NCI-H2081 (cell line): ENCODE measurements around the gene SLC38A9.

Experiments used
- DNase-seq, 2 experiments: peaks; one replicate each; lab custom pipeline; 2025; lab: John Stamatoyannopoulos, UW

The SLC38A9 gene

DNA sequence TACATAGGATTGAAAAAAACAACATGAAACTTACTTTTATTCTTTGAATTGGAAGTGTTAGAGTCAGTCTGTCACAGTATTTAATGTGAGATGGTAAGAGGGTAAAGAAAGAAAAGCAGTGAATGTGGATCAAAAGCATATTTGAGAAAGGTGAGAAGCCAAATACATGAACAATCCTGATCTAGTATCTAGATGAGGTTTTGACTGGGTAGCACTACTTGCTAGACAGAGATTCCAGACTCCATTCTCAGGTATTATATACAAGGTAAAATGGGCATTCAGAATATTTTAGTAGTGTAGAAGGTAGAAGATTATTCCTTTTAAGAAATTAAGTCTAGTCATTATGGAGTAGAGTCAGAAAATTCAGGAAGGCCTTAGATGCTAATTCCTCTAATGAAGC lies 62.2 kb downstream of the SLC38A9 start:
- no peak for DNase-seq

DNA sequence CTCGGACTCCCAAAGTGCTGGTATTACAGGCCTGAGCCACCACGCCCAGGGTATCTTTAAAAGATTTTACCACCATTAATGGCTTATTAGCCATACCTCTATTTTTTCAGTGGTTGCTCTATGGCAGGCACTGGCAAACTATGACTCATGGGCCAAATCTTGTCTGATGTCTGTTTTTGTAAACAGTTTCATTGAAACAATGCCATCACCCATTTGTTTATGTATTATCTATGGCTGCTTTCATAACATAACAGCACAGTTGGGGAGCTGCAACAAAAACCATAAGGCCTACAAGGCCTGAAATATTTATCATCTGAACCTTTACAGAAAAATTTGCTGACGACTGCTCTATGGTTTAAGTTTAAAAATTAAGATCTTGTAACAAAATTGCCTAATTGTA lies 66.8 kb downstream of the SLC38A9 start:
- DNase-seq = no peak

DNA sequence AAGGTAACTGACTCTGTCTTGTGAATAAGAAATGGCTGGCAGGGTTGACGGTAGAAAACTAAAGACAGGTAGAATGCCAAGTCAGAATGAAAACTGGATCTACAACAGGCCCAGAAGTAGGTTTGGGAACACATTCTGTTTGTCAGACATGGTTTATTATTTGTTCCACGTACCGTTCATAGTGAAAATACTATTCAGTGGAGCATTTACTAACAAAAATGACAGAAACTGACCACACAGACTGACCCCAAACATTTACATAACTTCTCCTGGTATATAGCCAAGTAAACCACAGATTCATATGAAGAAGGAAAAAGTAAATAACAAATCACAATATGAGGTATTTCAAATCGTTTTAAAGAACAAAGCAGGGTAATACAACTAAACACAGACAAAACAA lies 73.7 kb downstream of the SLC38A9 start:
- no peak for DNase-seq

DNA sequence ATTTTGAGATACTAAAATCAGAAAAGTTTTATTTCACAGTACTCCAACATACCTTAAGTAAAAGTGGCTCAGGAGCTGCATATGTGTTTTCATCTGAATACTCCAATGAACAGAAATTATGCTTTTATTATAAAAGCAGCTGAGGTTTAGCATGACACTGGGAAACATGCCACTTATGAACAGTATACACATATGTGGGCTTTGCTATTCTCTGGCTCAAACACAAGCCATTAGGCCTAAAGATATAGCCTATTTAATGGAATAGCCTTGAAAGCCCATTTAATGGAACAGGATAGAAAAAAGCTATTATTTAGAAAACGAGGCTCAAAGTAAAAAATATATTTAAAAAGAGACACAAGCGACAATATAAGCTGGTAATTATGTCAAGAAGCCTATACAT lies 74.1 kb downstream of the SLC38A9 start:
- DNase-seq = no peak

DNA sequence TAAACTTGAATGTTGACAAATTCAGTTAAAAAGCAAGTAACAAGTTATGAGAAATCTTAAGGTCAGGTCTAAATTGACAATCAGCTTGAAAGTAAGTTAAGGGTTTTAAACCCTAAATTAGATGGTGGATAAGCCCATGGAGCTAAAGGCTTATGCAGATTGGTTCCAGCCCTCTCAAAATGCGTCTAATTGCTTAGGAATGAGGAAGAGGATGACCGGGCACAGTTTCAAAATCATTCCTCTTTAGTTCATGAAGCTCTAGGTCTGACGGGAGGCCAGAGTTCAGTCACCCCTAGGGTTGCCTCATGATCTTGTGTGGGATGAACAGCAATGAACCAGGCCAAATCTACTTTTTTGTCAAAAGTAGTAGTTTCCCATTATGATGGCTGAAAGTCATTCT lies 75.4 kb downstream of the SLC38A9 start:
- DNase-seq = no peak

DNA sequence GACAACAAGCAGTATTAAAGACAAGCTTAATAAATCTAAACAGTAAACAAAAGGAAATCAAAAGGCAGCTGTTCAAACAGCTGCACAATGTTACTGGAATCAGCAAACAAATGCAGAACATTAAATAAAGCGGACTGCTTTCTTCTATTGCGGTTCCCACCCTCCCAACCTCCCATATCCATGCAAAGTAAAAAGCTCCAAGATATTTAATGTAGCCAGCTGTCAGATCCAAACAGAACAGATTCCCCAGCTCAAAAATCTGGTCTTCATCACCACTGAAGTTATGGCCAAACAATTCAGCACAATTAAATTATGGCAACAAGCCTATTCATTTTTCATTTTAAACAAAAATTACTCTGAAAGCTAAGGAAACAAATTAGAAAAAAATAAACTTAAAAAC lies 75.9 kb downstream of the SLC38A9 start:
- peak; percentile 11 to 73 for DNase-seq

DNA sequence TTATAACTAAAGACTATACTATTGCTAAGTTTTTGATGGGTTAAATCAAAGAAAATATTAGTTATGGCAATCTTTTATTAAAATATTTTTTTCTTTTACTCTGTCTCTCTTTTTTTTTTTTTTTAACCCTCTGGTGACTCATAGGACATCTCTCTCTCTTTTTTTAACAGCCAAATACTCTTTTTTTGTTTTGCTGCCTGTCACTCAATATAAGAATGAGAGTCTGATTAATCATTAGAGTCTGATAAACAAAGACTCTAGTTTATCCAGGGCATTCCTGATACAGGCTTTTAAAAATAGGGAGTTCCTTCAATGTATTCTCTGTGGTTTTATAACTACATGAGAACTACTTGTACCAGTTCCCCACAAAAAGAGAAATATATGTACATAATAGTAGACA lies 77.3 kb downstream of the SLC38A9 start:
- DNase-seq = no peak

DNA sequence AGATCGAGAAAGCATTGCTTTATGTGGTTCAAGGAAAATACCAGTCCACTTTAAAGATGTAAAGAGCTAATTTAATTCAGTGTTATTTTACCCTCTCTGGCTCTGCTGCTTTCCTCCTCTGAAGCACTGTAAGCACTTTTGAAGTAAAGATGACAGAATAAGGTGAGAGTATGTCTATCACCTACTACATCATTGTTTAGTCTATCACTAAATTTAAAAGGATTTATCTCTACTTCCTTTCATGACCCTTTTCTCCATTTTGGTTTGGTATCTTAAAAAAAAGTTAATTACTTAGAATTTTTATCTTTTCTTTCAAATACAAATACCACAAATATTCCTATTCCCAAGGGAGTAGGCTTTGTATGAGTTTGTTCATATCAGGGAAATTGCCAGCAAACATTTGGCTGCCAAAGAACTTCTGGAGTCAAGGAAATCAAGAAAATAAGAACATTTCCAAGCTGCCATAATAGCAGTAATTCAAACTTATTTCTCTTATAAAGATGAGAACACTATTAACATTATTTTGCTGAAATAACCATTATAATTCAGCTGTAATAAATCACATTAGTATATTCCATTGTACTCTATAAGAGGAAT lies 77.8 kb downstream of the SLC38A9 start:
- DNase-seq = no peak

DNA sequence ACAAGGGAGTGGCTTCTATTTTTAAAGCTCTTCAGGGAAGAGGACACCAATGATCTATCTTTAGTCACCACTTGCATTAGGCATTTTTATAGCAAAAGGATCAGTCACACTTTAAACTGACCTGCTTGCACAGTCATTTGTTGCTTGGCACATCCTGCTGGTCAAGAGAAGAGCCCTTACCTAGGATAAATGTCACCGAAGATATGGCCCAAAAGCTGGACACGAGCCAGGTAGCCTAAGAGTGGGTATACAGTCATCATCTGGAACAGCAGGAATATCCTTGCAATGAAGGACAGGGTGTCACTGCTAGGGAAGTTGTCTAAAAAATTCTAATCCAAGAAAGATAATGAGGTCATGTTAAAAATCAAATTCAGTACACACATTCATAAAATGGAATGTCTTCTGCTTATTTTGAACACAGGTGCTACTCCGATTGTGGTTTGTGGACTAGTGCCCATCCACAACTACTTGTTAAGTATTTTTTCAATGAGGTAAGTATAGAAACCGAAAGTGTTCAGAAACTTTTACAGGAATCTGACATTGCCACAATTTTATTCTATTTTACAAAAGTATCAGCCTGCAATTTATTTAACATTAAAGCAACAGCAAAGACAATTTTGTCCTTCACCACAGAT lies 78.4 kb downstream of the SLC38A9 start:
- DNase-seq = peak in 1 of 2 experiments; percentile 2

DNA sequence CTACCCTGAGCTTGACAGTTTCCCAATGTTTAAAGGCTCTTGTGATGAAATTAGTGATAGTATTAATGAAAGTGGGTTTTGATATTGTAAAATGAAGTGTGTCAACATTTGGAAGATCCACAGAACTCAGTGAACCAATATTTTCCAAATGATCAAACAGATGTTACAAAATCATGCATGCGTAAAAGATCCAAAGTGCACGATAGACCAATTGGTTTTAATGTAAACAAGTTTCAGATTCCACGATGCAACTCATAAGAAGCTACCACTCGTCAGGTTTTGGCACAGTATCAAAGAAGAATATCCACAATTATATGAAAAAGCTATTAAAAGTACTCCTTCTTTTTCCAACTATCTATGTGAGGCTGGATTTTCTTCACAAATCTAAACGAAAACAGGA lies 82.3 kb downstream of the SLC38A9 start:
- DNase-seq = no peak

DNA sequence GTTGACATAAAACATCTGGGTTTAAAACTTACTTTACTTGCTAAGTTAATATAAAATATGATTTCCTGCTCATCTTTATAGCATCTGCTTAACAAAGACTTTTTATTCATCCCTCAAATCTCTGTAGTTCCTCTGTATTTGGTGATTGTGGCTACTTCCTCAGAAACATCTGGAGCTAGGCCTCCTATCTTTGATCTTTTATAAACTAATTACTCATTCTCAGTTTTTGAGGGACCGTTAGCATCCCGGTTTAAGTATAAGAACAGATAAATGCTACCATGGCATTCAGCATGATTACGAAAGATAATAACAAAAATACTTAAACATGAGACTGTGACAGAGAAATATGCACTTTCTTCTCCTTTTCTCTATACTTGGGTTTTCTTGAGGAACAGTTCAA lies 85.3 kb downstream of the SLC38A9 start:
- no peak for DNase-seq

DNA sequence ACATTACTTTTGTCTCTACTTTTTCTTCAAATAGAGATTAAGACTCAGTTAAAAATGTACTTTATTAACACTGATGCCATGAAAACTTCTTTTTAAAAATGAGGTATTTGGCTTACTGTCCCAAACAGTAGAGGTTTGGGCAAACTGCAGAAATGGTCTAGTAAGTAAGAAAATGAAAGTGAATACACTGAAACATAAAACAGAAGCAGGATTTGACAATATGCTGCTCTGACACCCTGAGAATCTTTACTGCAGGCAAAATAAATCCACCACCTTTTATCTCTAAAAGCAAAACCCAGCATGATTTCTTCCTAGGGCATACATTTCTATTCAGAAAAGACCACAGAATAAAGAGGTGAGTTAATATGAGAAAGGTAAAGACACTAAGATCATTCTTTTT lies 86.2 kb downstream of the SLC38A9 start:
- DNase-seq = no peak

DNA sequence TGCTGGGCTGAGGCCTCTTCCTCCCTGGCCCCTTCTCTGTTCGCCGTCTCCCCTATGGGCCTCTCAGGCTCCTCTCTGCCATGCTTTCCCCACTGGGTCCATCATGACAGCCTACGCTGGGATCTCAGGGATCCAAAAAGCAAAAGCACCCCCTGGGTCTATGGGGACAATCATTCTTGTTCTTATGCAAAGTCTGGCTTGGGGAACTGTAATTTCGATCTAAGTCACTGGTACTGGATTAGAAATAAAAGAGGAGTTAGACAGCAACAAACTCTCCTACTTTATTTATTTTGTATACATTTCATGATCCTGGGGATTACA lies 86.6 kb downstream of the SLC38A9 start:
- DNase-seq = no peak

DNA sequence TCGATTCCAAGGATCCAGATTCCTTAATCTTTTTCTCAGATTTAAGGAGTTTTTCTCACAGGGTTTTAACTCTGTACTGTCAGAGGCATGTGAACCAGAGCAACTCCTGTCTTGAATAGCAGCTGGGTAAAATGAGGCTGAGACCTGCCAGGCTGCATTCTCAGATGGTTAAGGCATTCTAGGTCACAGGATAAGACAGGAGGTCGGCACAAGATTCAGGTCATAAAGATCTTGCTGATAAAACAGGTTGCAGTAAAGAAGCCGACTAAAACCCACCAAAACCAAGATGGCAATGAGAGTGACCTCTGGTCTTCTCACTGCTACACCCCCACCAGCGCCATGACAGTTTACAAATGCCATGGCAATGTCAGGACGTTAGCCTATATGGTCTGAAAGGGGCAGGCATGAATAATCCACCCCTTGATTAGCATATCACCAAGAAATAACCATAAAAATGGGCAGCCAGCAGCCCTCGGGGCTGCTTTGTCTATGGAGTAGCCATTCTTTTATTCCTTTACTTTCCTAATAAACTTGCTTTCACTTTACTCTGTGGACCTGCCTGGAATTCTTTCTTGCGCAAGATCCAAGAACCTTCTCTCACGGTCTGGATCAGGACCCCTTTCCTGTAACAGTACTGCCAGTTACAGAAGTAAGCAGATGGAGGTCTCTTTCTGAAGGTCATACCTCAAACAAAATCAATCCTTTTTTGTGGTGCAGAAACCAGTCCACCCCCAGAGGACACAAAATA lies 87.1 kb downstream of the SLC38A9 start:
- no peak for DNase-seq

DNA sequence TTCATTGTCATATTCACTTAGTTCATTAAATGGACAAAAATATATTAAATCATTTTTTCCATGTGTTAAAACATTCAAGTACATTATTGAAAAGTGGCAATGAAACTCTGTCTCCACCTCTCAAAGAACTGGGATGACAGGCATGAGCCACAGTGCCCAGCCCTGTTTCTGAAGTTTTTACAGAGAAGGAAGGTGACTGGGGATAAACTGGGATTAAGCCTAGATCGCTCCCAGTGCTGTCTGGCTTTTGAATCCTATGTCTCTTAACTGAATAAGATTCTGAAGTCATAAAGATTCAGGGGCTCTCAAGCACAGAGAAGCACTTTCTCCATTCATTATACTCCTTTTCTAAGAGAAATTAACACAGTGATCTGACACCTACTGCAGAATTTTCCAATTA lies 88.3 kb downstream of the SLC38A9 start:
- no peak for DNase-seq

DNA sequence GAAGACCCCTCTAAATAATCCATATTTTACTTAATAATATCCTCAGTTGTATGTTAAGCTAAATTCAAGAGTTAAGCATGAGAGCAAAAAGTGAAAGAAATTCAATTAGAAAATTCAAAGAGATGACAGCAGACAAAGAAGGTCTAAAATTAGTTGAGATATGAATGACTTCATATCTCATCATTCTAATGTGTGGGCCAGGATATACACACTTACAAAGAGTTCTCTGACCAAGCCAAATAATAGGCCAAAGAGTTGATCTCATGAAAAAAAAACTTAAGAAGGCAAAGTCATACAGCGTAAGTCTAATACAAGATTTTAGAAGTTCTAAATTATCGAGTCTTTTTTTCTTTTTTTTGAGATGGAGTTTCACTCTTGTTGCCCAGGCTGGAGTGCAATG lies 89.7 kb downstream of the SLC38A9 start:
- no peak for DNase-seq

DNA sequence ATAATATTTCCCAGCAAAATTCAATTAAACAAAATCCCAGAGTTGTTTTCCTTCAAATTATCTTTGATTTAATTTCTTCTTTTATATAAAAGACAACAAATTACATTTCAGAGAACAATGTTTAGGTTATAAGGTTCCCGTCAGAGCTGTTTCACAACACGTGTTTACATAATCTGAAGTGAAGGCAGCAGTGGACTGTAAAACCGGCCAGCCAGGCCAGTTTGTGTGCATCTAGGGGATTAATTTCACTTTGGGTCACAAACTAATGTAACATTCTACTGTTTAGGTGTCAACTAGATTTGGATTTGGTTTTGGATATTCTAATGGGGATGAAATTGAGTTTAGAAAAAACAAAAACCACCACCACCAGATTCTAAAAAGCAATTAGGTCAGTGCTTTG lies 90.9 kb downstream of the SLC38A9 start:
- no peak for DNase-seq

DNA sequence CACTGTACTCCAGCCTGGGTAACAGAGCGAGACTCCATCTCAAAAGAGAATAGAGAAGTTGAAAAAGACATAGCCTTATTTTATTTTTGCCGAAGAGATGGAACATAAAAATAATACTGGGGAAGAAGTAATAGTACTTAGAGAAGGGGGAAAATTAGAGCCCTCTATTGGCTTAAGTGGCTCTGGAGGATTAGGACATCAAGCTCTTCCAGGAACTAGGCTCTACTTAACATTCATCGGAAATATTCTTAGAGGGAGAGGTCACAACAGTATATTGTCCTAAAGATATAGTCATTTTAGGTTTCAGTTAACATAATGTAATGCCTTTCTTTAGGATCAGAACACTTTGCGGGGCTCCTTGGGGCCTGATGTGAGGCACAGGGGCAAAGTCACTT lies 91.4 kb downstream of the SLC38A9 start:
- DNase-seq = no peak

DNA sequence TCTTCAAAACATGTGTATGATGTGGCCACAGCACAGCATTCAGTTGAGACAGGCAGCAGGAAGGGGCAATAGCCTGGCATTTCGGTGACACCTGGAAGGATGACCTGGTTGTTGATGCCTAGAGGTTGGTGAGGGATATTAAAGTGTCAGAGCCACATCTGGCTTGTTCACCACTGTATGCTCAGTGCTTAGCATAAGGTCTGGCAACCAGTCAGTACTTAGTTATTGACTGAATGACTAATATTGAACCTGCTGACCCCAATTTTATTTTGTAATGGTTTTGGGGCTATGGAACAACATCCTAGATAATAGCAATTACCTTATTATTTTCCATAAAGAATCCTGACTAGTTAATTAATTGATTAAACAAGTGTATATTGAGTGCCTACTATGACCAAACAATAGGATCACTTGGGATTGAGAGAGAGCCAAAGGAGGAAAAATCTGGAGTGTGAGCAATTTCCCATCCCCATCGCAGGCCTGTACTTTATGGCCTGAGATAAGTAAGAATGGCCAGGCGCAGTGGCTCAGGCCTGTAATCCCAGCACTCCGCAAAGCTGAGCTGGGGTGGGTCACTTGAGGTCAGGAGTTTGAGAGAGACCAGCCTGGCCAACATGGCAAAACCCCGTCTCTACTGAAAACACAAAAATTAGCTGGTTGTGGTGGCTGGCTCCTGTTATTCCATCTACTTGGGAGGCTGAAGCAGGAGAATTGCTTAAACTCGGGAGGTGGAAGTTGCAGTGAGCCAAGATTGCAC lies 91.9 kb downstream of the SLC38A9 start:
- no peak for DNase-seq

DNA sequence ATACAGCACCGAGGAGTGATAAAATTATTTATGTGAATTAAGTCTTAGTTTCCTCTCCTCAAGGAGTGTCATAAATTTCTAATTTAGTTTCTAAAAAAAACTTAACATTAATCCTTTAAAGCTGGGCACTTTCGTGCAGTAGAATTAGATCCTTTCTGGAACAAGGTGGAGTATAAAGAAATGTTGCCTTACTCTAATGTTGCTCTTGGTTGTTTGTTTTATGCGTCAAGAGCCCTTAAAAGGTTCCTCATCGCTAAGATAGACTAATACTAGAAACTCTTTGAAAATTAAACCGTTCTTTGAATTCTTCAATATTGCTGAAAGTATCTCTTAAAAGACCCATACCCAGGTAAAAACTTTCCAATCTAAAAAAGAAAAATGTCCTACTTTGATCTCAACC lies 93.8 kb downstream of the SLC38A9 start:
- no peak for DNase-seq

DNA sequence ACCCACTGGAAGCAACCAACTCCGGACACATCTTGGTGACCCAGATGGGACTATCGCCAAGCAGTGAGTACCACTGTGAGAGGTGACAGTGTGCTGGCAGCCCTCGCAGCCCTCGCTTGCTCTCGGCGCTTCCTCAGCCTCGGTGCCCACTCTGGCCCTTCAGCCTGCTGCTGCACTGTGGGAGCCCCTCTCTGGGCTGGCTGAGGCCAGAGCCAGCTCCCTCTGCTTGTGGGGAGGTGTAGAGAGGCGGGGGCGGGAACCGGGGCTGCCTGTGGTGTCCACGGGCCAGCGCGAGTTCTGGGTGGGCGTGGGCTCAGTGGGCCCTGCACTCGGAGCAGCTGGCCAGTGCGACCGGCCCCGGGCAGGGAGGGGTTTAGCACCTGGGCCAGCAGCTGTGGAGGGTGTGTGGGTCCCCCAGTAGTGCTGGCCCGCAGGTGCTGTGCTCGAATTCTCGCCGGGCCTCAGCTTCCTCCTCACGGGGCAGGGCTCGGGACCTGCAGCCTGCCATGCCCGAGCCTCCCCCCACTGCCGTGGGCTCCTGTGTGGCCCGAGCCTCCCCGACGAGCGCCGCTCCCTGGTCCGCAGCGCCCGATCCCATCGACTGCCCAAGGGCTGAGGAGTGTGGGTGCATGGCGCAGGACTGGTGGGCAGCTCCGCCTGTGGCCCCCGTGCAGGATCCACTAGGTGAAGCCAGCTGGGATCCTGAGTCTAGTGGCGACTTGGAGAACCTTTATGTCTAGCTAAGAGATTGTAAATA lies 98.8 kb downstream of the SLC38A9 start:
- no peak for DNase-seq

DNA sequence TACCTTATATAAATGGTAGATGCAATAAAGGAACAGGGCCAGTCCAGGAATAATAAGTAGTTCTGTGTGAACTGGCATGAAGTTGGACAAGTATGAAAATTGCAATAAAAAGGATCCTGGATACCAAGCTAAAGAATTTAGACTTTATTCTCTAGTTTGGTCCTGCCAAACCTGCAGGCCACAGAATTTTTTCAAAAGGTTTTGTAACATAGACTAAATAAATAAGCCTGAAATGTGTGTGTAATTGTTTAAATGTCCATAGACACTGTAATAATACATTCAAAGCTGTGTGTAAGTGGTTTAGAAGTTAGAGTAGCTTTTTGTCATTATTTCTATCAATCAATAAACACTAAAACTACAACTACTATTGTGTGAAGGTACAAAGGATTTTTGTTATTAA lies 101.6 kb downstream of the SLC38A9 start:
- no peak for DNase-seq
